Activated T-cell treated with anti-CD3 and anti-CD28 coated beads, Interleukin-2, amount 50 U/mL, for 72 hours (primary cell): ENCODE data around the gene MARK3. TPM values are rescaled to one million over a fixed set of nuclear protein-coding genes. Genes with fewer than 3 reads are reported as not detected.

Experiments
- ATAC-seq, 2 donors: fragments of 150-1000 bp; cut with Tn5 transposase; replicated peaks in 1 of 2; 2 replicates each; pipeline ENCODE4 v1.10.0; 2021; ENCODE audit warnings: moderate library complexity in 2 of 2, mild to moderate bottlenecking in 1 of 2
- DNase-seq, 2 donors: peaks; one replicate each; pipeline ENCODE4 v3.0.0; 2021 to 2022; ENCODE audit warnings: mixed read lengths in 1 of 2
- H3K27ac Mint-ChIP-seq: one replicate; pipeline ENCODE4 v1.8.0; 2022; ENCODE audit warnings: mild to moderate bottlenecking, moderate library complexity, mixed read lengths
- H3K27me3 Mint-ChIP-seq: one replicate; pipeline ENCODE4 v1.8.0; 2022; ENCODE audit warnings: low read depth, mixed read lengths
- H3K36me3 Mint-ChIP-seq, 2 donors: one replicate each; pipeline ENCODE4 v1.8.0; 2022; ENCODE audit warnings: mixed read lengths in 2 of 2, mild to moderate bottlenecking in 1 of 2; ENCODE audit not compliant: insufficient read depth in 2 of 2
- H3K4me1 Mint-ChIP-seq: one replicate; pipeline ENCODE4 v1.8.0; 2022; ENCODE audit warnings: low read depth, mixed read lengths
- H3K4me3 Mint-ChIP-seq, 2 donors: one replicate each; pipeline ENCODE4 v1.8.0; 2022; ENCODE audit warnings: mild to moderate bottlenecking in 2 of 2, mixed read lengths in 2 of 2, moderate library complexity in 2 of 2
- H3K9me3 Mint-ChIP-seq, 2 donors: one replicate each; pipeline ENCODE4 v1.8.0; 2022; ENCODE audit warnings: mixed read lengths in 2 of 2
- total RNA-seq, 2 donors: library from RNA; stranded (reverse); gene quantifications; one replicate each; pipeline ENCODE4 v1.2.3, GENCODE V29; 2022

MARK3 gene
- total RNA-seq, 2 donors from 2014 or later = 80.6 to 95.5 TPM

- Mint-ChIP-seq H3K36me3 (peaks cover 0 to 10% of the 10 kb centered on the region in 2 donors), H3K4me3 (no peak overlapping the region), H3K27me3 (no peaks in the 10 kb centered on the region), H3K9me3 (no peaks in the 10 kb centered on the region), H3K4me1 (peaks cover 10% of the 10 kb centered on the region), H3K27ac (no peak overlapping the region)
- ATAC-seq = no peak
- no peak for DNase-seq
Measured at GRCh38 chr14:103408491-103409155, 23.4 kb downstream of the MARK3 start.

- Mint-ChIP-seq H3K4me3 (no peak overlapping the region), H3K4me1 (peaks cover 30% of the 10 kb centered on the region), H3K27ac (peak overlapping the region; percentile 5), H3K9me3 (no peaks in the 10 kb centered on the region), H3K36me3 (peaks cover 0 to 14% of the 10 kb centered on the region in 2 donors), H3K27me3 (no peaks in the 10 kb centered on the region)
- ATAC-seq = no peak
- no peak for DNase-seq
Measured at GRCh38 chr14:103416916-103417315, 31.7 kb downstream of the MARK3 start.

- H3K27ac Mint-ChIP-seq = peak overlapping the region; percentile 31
- peak; percentile 20 to 23 for ATAC-seq
Measured at GRCh38 chr14:103418481-103418818, 33.2 kb downstream of the MARK3 start.

GRCh38 chr14:103421556-103421955 lies 36.3 kb downstream of the MARK3 start:
- H3K4me3 Mint-ChIP-seq = no peak overlapping the region
- H3K27ac Mint-ChIP-seq = no peak overlapping the region
- H3K27me3 Mint-ChIP-seq = no peaks in the 10 kb centered on the region
- DNase-seq (no peak), ATAC-seq (no peak)
- H3K9me3 Mint-ChIP-seq = no peaks in the 10 kb centered on the region
- H3K36me3 Mint-ChIP-seq = peaks cover 1 to 12% of the 10 kb centered on the region in 2 donors
- H3K4me1 Mint-ChIP-seq = peaks cover 53% of the 10 kb centered on the region

More at GRCh38 chr14:103418481-103418818, 33.2 kb downstream of the MARK3 start:
- Mint-ChIP-seq H3K4me3 (peak overlapping the region; percentile 10 to 38), H3K4me1 (peaks cover 44% of the 10 kb centered on the region), H3K36me3 (peaks cover 0 to 14% of the 10 kb centered on the region in 2 donors), H3K27me3 (no peaks in the 10 kb centered on the region), H3K9me3 (no peaks in the 10 kb centered on the region)
- DNase-seq = no peak

- H3K27ac Mint-ChIP-seq = peak overlapping the region; percentile 5
- no peak overlapping the region for H3K4me3 Mint-ChIP-seq
- H3K27me3 Mint-ChIP-seq = no peaks in the 10 kb centered on the region
- no peak for ATAC-seq
- H3K9me3 Mint-ChIP-seq = no peaks in the 10 kb centered on the region
- H3K36me3 Mint-ChIP-seq = peaks cover 1 to 7% of the 10 kb centered on the region in 2 donors
- DNase-seq = no peak
- peaks cover 52% of the 10 kb centered on the region for H3K4me1 Mint-ChIP-seq
Measured at GRCh38 chr14:103423050-103423461, 37.8 kb downstream of the MARK3 start.

- DNase-seq (peak; percentile 55 to 61), ATAC-seq (peak; percentile 79 to 85)
- H3K27me3 Mint-ChIP-seq = no peaks in the 10 kb centered on the region
- peak overlapping the region; percentile 87 for H3K27ac Mint-ChIP-seq
- no peaks in the 10 kb centered on the region for H3K9me3 Mint-ChIP-seq
- peaks cover 50% of the 10 kb centered on the region for H3K4me1 Mint-ChIP-seq
- peak overlapping the region; percentile 32 to 61 for H3K4me3 Mint-ChIP-seq
- H3K36me3 Mint-ChIP-seq = peaks cover 5 to 6% of the 10 kb centered on the region in 2 donors
Measured at GRCh38 chr14:103427485-103428443, 42.5 kb downstream of the MARK3 start.

- DNase-seq (no peak), ATAC-seq (no peak)
- peak overlapping the region; percentile 44 for H3K27ac Mint-ChIP-seq
- peaks cover 4 to 5% of the 10 kb centered on the region in 2 donors for H3K36me3 Mint-ChIP-seq
- H3K27me3 Mint-ChIP-seq = no peaks in the 10 kb centered on the region
- peaks cover 41% of the 10 kb centered on the region for H3K4me1 Mint-ChIP-seq
- H3K4me3 Mint-ChIP-seq = peak overlapping the region in 1 of 2 donors; percentile 15
- no peaks in the 10 kb centered on the region for H3K9me3 Mint-ChIP-seq
Measured at GRCh38 chr14:103428723-103429556, 43.7 kb downstream of the MARK3 start.

GRCh38 chr14:103430358-103430757 lies 45.1 kb downstream of the MARK3 start:
- peaks cover 3% of the 10 kb centered on the region in 2 donors for H3K36me3 Mint-ChIP-seq
- no peak for DNase-seq
- no peak overlapping the region for H3K4me3 Mint-ChIP-seq
- no peaks in the 10 kb centered on the region for H3K9me3 Mint-ChIP-seq
- H3K27ac Mint-ChIP-seq = no peak overlapping the region
- no peaks in the 10 kb centered on the region for H3K27me3 Mint-ChIP-seq
- no peak for ATAC-seq
- peaks cover 34% of the 10 kb centered on the region for H3K4me1 Mint-ChIP-seq

GRCh38 chr14:103432627-103433026 lies 47.4 kb downstream of the MARK3 start:
- H3K27ac Mint-ChIP-seq = no peak overlapping the region
- H3K4me1 Mint-ChIP-seq = peaks cover 26% of the 10 kb centered on the region
- H3K36me3 Mint-ChIP-seq = peaks cover 3 to 6% of the 10 kb centered on the region in 2 donors
- no peak for ATAC-seq
- no peak overlapping the region for H3K4me3 Mint-ChIP-seq
- no peaks in the 10 kb centered on the region for H3K9me3 Mint-ChIP-seq
- no peaks in the 10 kb centered on the region for H3K27me3 Mint-ChIP-seq
- DNase-seq = no peak

- DNase-seq (no peak), ATAC-seq (no peak)
- H3K4me3 Mint-ChIP-seq = no peak overlapping the region
- no peaks in the 10 kb centered on the region for H3K27me3 Mint-ChIP-seq
- no peaks in the 10 kb centered on the region for H3K9me3 Mint-ChIP-seq
- peaks cover 4 to 7% of the 10 kb centered on the region in 2 donors for H3K36me3 Mint-ChIP-seq
- H3K27ac Mint-ChIP-seq = no peak overlapping the region
- H3K4me1 Mint-ChIP-seq = peaks cover 12% of the 10 kb centered on the region
Measured at GRCh38 chr14:103433916-103434563, 48.8 kb downstream of the MARK3 start.

GRCh38 chr14:103434868-103435442 lies 49.7 kb downstream of the MARK3 start:
- no peak for DNase-seq
- Mint-ChIP-seq H3K4me3 (no peak overlapping the region), H3K27ac (no peak overlapping the region), H3K4me1 (peaks cover 6% of the 10 kb centered on the region), H3K9me3 (no peaks in the 10 kb centered on the region), H3K36me3 (peaks cover 6 to 16% of the 10 kb centered on the region in 2 donors), H3K27me3 (no peaks in the 10 kb centered on the region)
- ATAC-seq = no peak

GRCh38 chr14:103436533-103436932 lies 51.3 kb downstream of the MARK3 start:
- Mint-ChIP-seq H3K4me3 (no peak overlapping the region), H3K36me3 (peaks cover 3 to 20% of the 10 kb centered on the region in 2 donors), H3K27me3 (no peaks in the 10 kb centered on the region), H3K27ac (peak overlapping the region; percentile 89), H3K4me1 (peaks cover 6% of the 10 kb centered on the region), H3K9me3 (no peaks in the 10 kb centered on the region)
- DNase-seq (no peak), ATAC-seq (no peak)
